BJ (cell line): ENCODE measurements around the gene LDLRAD3. TPM values are rescaled to one million over a fixed set of nuclear protein-coding genes. Genes with fewer than 3 reads are reported as not detected.

Source experiments
- CTCF ChIA-PET: fragments of 350-600 bp; formaldehyde crosslinking; extraction: SDS; loops from one replicate; lab custom pipeline; 2021; ENCODE audit warnings: antibody characterized with exemption, inconsistent platforms; lab: Yijun Ruan, JAX
- POLR2A ChIA-PET: fragments of 300-600 bp; sonication (Branson Sonifier 250); formaldehyde crosslinking; extraction: SDS; loops from one replicate; lab custom pipeline; 2021; ENCODE audit warnings: antibody characterized with exemption; lab: Charles Lee
- DNase-seq: peaks from one replicate; pipeline ENCODE4 v3.0.0-alpha.2; 2011; ENCODE audit warnings: low read depth
- H3K27me3 ChIP-seq: 2 replicates; pipeline ENCODE4 v1.6.0; 2011; ENCODE audit warnings: low read length; ENCODE audit not compliant: control insufficient read depth, insufficient read depth
- H3K36me3 ChIP-seq: 2 replicates; pipeline ENCODE4 v1.5.1; 2011; ENCODE audit warnings: low read length; ENCODE audit not compliant: control insufficient read depth, insufficient read depth
- H3K4me3 ChIP-seq: 2 replicates; pipeline ENCODE4 v1.5.1; 2011; ENCODE audit warnings: low read depth, mild to moderate bottlenecking, control low read depth, low read length
- polyA plus RNA-seq: library from polyadenylated mRNA; depleted of rRNA; stranded (reverse); fragments of >200 nt; gene quantifications from 2 replicates; pipeline ENCODE4 v1.2.3, GENCODE V29; 2011
- TF ChIP-seq, protein P1 (sequence below): IDR thresholded peaks from 2 replicates; pipeline ENCODE4 v1.5.1; 2011; ENCODE audit warnings: low read depth, mild to moderate bottlenecking, control low read depth, inconsistent platforms, low read length, moderate library complexity; ENCODE audit not compliant: insufficient read depth

Gene LDLRAD3
- polyA plus RNA-seq, 1 experiment = 3.5 TPM

DNA sequence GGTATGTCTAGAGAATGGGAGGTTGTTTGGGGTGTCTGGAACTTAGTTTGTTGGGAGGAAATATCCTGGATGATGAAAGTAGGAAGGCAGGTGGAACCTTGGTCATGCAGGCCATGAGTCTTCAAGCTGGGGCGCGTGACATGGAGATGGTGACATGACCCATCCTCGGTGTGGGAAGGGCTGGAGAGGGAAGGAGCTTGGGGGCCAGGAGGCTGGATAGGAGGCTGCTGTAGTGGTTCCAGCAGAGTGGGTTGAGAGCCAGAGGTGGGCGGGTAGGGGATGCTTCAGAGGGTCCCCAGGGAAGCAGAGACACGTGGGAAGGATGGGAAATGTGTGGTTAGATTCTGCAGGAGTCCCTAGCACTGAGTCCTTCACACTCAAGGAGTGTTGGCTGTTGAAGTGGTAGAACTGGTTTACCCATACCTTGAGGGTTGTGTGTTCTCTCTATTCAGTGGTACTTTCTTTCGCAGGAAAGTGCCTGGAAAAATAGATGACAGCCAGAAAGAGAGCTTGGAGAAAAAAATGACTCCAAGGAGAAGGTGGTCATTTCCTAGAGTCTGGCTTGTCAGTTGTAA is 56.8 kb downstream of the LDLRAD3 start:
- POLR2A ChIA-PET = no interaction called here
- no peaks in the 10 kb centered on the region for H3K36me3 ChIP-seq
- TF ChIP-seq, protein P1, sequence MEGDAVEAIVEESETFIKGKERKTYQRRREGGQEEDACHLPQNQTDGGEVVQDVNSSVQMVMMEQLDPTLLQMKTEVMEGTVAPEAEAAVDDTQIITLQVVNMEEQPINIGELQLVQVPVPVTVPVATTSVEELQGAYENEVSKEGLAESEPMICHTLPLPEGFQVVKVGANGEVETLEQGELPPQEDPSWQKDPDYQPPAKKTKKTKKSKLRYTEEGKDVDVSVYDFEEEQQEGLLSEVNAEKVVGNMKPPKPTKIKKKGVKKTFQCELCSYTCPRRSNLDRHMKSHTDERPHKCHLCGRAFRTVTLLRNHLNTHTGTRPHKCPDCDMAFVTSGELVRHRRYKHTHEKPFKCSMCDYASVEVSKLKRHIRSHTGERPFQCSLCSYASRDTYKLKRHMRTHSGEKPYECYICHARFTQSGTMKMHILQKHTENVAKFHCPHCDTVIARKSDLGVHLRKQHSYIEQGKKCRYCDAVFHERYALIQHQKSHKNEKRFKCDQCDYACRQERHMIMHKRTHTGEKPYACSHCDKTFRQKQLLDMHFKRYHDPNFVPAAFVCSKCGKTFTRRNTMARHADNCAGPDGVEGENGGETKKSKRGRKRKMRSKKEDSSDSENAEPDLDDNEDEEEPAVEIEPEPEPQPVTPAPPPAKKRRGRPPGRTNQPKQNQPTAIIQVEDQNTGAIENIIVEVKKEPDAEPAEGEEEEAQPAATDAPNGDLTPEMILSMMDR = no peak
- CTCF ChIA-PET = interaction anchor here (1.0 to 1.6 kb wide), 2 partner anchors 41 to 151 kb away, joined by 4 to 6 read pairs; no protein-coding TSS in a partner anchor
- DNase-seq = no peak
- H3K4me3 ChIP-seq = no peak overlapping the region
- H3K27me3 ChIP-seq = no peaks in the 10 kb centered on the region

DNA sequence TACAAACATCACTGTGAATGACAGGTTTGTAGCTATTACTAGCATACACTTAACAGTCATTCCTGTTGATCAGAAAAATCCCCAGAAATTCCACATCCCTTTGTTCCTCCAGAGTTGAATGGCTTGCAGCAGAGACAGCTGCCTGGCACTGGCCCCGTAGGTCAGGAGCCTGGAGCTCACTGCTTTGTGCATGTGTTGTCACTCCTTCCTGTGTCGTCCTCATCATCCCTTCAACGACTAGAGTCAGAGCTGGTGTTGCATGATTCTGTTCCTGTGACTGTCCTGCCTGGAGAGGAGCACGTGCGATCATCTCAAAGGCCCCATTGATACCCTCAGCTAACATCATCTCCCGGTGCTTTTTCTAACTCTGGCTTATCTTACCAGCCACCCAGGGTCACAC is 58.3 kb downstream of the LDLRAD3 start:
- H3K36me3 ChIP-seq = no peaks in the 10 kb centered on the region
- H3K4me3 ChIP-seq = no peak overlapping the region
- ChIA-PET POLR2A (no interaction called here), CTCF (interaction anchor here (0.9 to 1.6 kb wide), 3 partner anchors 21 to 263 kb away, joined by 3 to 6 read pairs (median 4); no protein-coding TSS in a partner anchor)
- no peak for DNase-seq
- no peaks in the 10 kb centered on the region for H3K27me3 ChIP-seq
- TF ChIP-seq, protein P1 = no peak

DNA sequence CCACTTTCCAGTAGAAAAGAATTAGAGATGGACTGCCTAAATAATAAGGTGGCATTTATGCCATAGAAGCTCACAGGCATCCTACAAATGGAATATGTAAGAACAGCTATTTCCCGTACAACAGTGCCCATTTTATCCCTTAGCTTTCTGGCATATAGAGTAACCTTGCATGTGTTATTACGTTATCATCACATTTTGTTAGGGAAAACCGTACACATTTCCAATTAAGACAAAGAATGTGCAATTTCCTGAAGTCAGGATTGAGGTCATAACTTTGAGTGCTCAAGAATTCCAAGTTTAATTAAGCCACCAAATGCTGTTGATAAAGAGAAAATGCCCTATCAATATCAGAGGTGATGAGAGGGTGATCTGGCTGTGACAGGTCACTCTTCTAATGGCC is 58.9 kb downstream of the LDLRAD3 start:
- TF ChIP-seq, protein P1 = no peak
- DNase-seq = no peak
- ChIA-PET CTCF (interaction anchor here (1.1 kb wide), 1 partner anchor 263 kb away, joined by 3 read pairs; no protein-coding TSS in a partner anchor), POLR2A (no interaction called here)
- Histone ChIP-seq H3K4me3 (no peak overlapping the region), H3K36me3 (no peaks in the 10 kb centered on the region), H3K27me3 (no peaks in the 10 kb centered on the region)

DNA sequence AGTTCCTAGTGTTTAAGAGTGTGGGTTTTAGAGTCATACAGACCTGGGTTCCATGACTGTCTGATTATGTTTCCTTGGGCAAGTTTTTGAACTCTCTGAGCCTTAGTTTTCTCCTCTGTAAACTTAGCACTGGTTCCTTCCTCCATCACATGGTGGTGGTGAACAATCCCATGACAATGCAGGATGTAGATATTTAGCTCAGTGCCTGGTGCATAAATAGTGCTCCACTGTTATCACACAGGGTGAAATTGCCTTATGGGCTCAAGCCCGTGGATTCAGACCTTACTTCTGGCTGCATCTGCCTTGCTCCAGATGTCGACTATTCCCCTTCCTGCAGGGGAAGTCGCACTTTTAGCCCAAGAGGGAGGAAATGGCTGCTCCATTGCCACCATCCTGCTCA is 62.7 kb downstream of the LDLRAD3 start:
- DNase-seq = no peak
- no peaks in the 10 kb centered on the region for H3K36me3 ChIP-seq
- CTCF ChIA-PET = interaction anchor here (0.9 kb wide), 1 partner anchor 185 kb away, joined by 3 read pairs; no protein-coding TSS in a partner anchor
- TF ChIP-seq, protein P1 = no peak
- H3K27me3 ChIP-seq = no peaks in the 10 kb centered on the region
- H3K4me3 ChIP-seq = no peak overlapping the region
- POLR2A ChIA-PET = no interaction called here

DNA sequence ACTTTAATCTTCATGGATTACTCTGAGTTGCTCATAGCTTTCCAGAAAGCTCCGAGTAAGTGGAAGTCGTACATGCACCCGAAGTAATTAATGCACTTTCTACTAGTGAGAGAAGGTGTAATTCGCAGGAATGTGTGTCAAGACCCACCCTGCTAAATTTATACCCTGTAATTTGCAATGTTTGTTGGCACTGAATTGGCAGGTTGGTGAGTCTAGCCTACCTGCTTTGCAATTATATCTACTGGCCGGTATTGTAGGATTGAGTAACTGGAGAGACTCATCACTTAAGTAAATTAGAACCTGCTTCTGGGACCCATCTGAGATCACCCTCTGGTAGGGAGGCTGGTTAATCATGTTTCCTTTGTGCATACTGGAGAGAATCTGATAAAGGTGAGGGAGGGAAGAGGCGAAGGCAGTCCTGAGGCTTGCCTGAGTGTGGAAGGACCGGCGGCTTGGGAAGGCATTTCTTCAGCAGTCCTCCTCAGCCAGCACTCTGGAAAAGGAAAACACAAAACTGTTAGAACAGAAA is 63.3 kb downstream of the LDLRAD3 start:
- CTCF ChIA-PET = no interaction called here
- Histone ChIP-seq H3K27me3 (no peaks in the 10 kb centered on the region), H3K4me3 (no peak overlapping the region), H3K36me3 (no peaks in the 10 kb centered on the region)
- POLR2A ChIA-PET = no interaction called here
- TF ChIP-seq, protein P1 = no peak
- no peak for DNase-seq
